GM12878 (cell line): ENCODE results near the gene ROR2. TPM values are rescaled to one million over a fixed set of nuclear protein-coding genes. Genes with fewer than 3 reads are reported as not detected.
A peak's percentile ranks its signal among the peaks of the same experiment; 100 is the strongest.

ENCODE experiments used
- ATAC-seq: fragments of 200-7000 bp; cut with Tn5 transposase; 3 replicates; pipeline ENCODE4 v1.9.1; 2020; ENCODE audit warnings: mild to moderate bottlenecking, moderate library complexity
- BruUV-seq: library from RNA; stranded (reverse); fragments of 400-500 nt; replicated peaks from 2 replicates; lab custom pipeline; 2021; lab: Mats Ljungman, UMichigan
- CTCF ChIA-PET: fragments of 300-600 bp; sonication (Branson Sonifier 250); formaldehyde crosslinking; extraction: SDS; loops from one replicate; lab custom pipeline; 2021; ENCODE audit warnings: inconsistent platforms; lab: Yijun Ruan, JAX
- POLR2A ChIA-PET: fragments of 350-600 bp; formaldehyde crosslinking; extraction: SDS; loops from one replicate; lab custom pipeline; 2021; ENCODE audit warnings: inconsistent platforms; lab: Charles Lee
- RAD21 ChIA-PET: fragments of 300-600 bp; sonication (Branson Sonifier 250); formaldehyde crosslinking; loops from one replicate; lab custom pipeline; 2023; ENCODE audit warnings: antibody characterized with exemption; ENCODE audit not compliant: unreplicated experiment; lab: Charles Lee
- SMC1A ChIA-PET: fragments of 300-600 bp; sonication (Branson Sonifier 250); formaldehyde crosslinking; loops from one replicate; lab custom pipeline; 2023; ENCODE audit not compliant: unreplicated experiment, uncharacterized antibody; lab: Charles Lee
- DNase-seq: peaks from one replicate; pipeline ENCODE4 v3.0.0-alpha.2; 2011; ENCODE audit warnings: low read depth, low spot score
- FAIRE-seq: peaks from 3 replicates; lab custom pipeline; 2011; peaks lifted over from hg19 to GRCh38; lab: Jason Lieb, UNC
- H2AFZ ChIP-seq: 2 replicates; pipeline ENCODE4 v1.6.0; 2011; ENCODE audit warnings: low read depth, low read length, control low read depth; ENCODE audit not compliant: control insufficient read depth
- H3K27ac ChIP-seq: 2 replicates; pipeline ENCODE4 v1.5.1; 2011; ENCODE audit warnings: control low read depth; ENCODE audit not compliant: control insufficient read depth, insufficient read depth
- H3K27me3 ChIP-seq, 2 experiments: replicated peaks in 1 of 2; 2 replicates each; pipeline versions ENCODE4 v1.6.0 to v1.6.1; 2011; ENCODE audit warnings: low read length in 1 of 2; ENCODE audit not compliant: control insufficient read depth in 2 of 2, insufficient read depth in 2 of 2
- H3K36me3 ChIP-seq, 2 experiments: 2 replicates each; pipeline ENCODE4 v1.5.1; 2011; ENCODE audit warnings: low read length in 1 of 2; ENCODE audit not compliant: control insufficient read depth in 2 of 2, insufficient read depth in 2 of 2
- H3K4me1 ChIP-seq: 2 replicates; pipeline ENCODE4 v1.6.1; 2011; ENCODE audit warnings: mild to moderate bottlenecking, low read length, moderate library complexity, mixed read lengths; ENCODE audit not compliant: control insufficient read depth, insufficient read depth
- H3K4me2 ChIP-seq: 2 replicates; pipeline ENCODE4 v1.6.0; 2011; ENCODE audit warnings: control low read depth; ENCODE audit not compliant: control insufficient read depth, insufficient read depth
- H3K4me3 ChIP-seq: fragments of 200-600 bp; sonication (generic); 2 replicates; pipeline ENCODE4 v1.5.1; 2016
- H3K79me2 ChIP-seq: 2 replicates; pipeline ENCODE4 v1.6.0; 2011; ENCODE audit warnings: low read length; ENCODE audit not compliant: control insufficient read depth, insufficient read depth
- H3K9ac ChIP-seq: 2 replicates; pipeline ENCODE4 v1.8.0; 2011; ENCODE audit warnings: low read length, control low read depth, mixed read lengths; ENCODE audit not compliant: control insufficient read depth, insufficient read depth
- H3K9me3 ChIP-seq: replicated peaks from 3 replicates; pipeline ENCODE4 v1.5.1; 2011; ENCODE audit warnings: mild to moderate bottlenecking, low read length; ENCODE audit not compliant: control insufficient read depth, insufficient read depth
- H4K20me1 ChIP-seq: 2 replicates; pipeline ENCODE4 v1.6.0; 2011; ENCODE audit not compliant: control insufficient read depth, insufficient read depth
- CTCF ChIP-seq, 3 experiments: IDR thresholded peaks in 2 of 3; conservative IDR thresholded peaks in 1 of 3; 2 replicates each; pipeline ENCODE4 v1.5.1; 2011; ENCODE audit warnings: low read depth in 3 of 3, low read length in 3 of 3, mild to moderate bottlenecking in 3 of 3, control low read depth in 2 of 3, moderate library complexity in 2 of 3, inconsistent platforms in 1 of 3, mixed read lengths in 1 of 3; ENCODE audit not compliant: control insufficient read depth in 2 of 3, insufficient read depth in 1 of 3; ENCODE audit errors: extremely low read depth in 1 of 3
- EED ChIP-seq: sonication (generic); IDR thresholded peaks from 2 replicates; pipeline ENCODE4 v1.6.1; 2016; ENCODE audit warnings: antibody characterized with exemption, low read depth
- RAD21 ChIP-seq: IDR thresholded peaks from 2 replicates; pipeline ENCODE4 v1.6.1; 2011; ENCODE audit warnings: mild to moderate bottlenecking, low read depth, low read length, moderate library complexity; ENCODE audit not compliant: insufficient read depth
- SIX5 ChIP-seq: IDR thresholded peaks from 2 replicates; pipeline ENCODE4 v1.6.1; 2011; ENCODE audit warnings: mild to moderate bottlenecking, low read depth, low read length, moderate library complexity; ENCODE audit not compliant: severe bottlenecking
- SMC3 ChIP-seq: IDR thresholded peaks from 2 replicates; pipeline ENCODE4 v1.6.1; 2011; ENCODE audit warnings: low read length, improper control_type of control experiment, borderline replicate concordance
- USF2 ChIP-seq: IDR thresholded peaks from 2 replicates; pipeline ENCODE4 v1.6.1; 2011; ENCODE audit warnings: low read depth, low read length, improper control_type of control experiment, borderline replicate concordance
- ZNF274 ChIP-seq: IDR thresholded peaks from one replicate; pipeline ENCODE4 v1.8.0; 2011; ENCODE audit not compliant: insufficient read length, insufficient read depth
- WGBS: methylation state at CpG from one replicate; pipeline ENCODE4 v1.1.6; 2016; ENCODE audit warnings: low lambda C conversion rate; ENCODE audit not compliant: insufficient replicate concordance, insufficient coverage; ENCODE audit errors: missing lambda C conversion rate; 5-methylcytosine and 5-hydroxymethylcytosine counted together
- in situ Hi-C: fragments of 300-500 bp; cut with MboI; formaldehyde crosslinking; loops from 9 replicates; pipeline ENCODE4 v1.14.3; 2018; ENCODE audit warnings: mixed read lengths
- intact Hi-C: fragments of 100-400 bp; cut with micrococcal nuclease; formaldehyde crosslinking; loops from one replicate; pipeline ENCODE4 v1.14.2; 2022; ENCODE audit not compliant: unreplicated experiment
- polyA plus RNA-seq, 11 experiments: library from polyadenylated mRNA; depleted of rRNA in 4 of 11; unstranded in 6 of 11; stranded (reverse) in 5 of 11; fragments of >200 nt; fragmentation: Nextera tagmentation in 4 of 11; fragmentation: Illumina TruSeq in 1 of 11; extraction: Ambion mirVana in 4 of 11; extraction: Trizol in 1 of 11; gene quantifications; 1 replicate in 1 of 11; 2 replicates in 10 of 11; pipeline versions ENCODE4 v1.2.1 to v1.2.3, GENCODE V29; 2011 to 2016; ENCODE audit warnings: inconsistent platforms in 2 of 11, missing spikeins in 2 of 11, low read depth in 1 of 11
- total RNA-seq, 4 experiments: library from RNA; depleted of rRNA in 3 of 4; stranded (reverse); fragments of >200 nt in 3 of 4; fragmentation: Illumina TruSeq in 1 of 4; extraction: Trizol in 1 of 4; gene quantifications; 2 replicates each; pipeline versions ENCODE4 v1.2.1 to v1.2.3, GENCODE V29; 2013 to 2021

Gene ROR2
- total and polyA plus RNA-seq, 10 of the 15 experiments (the other 5 are each of a cell fraction or from before 2014, with no cell fraction given), result 0.03 to 0.05 TPM; not detected in 8

GRCh38 chr9:91659529-91660495, 290.2 kb downstream of the ROR2 start:
- Histone ChIP-seq H3K27me3 (peaks cover 4% of the 10 kb centered on the region in 2 experiments), H4K20me1 (no peaks in the 10 kb centered on the region), H3K9me3 (no peaks in the 10 kb centered on the region), H3K4me1 (no peaks in the 10 kb centered on the region), H3K4me3 (no peak overlapping the region), H3K27ac (no peak overlapping the region), H3K9ac (no peak overlapping the region), H2AFZ (no peak overlapping the region), H3K36me3 (no peaks in the 10 kb centered on the region), H3K79me2 (no peaks in the 10 kb centered on the region), H3K4me2 (no peak overlapping the region)
- TF ChIP-seq RAD21 (peak; percentile 35), EED (no peak), SMC3 (no peak), USF2 (no peak), SIX5 (no peak), CTCF (IDR thresholded peaks at IDR 0.05 in 2 of 3, conservative IDR thresholded peaks at IDR 0.05 in 1 of 3; ENCODE audit: control insufficient read depth in 2 of 3, extremely low read depth in 1 of 3, insufficient read depth in 1 of 3, low read depth in 3 of 3, low read length in 3 of 3) (peak; percentile 13 to 40 (median 18); a peak in 3 of 6 replicates), ZNF274 (no peak)
- in situ Hi-C loops, result no loop called here
- peak; percentile 46; the same call in 1 of the 3 replicates for ATAC-seq
- BruUV-seq, result no TSS peak
- peak; percentile 31 for FAIRE-seq
- RAD21 ChIA-PET, result no interaction called here
- CTCF ChIA-PET, result interaction anchor here (0.8 kb wide), 1 partner anchor 67 kb away, joined by 4 read pairs; no protein-coding TSS in a partner anchor
- 69% methylated on average over 6 of the region's 6 CpGs for WGBS
- DNase-seq, result no peak
- POLR2A ChIA-PET, result no interaction called here
- SMC1A ChIA-PET, result interaction anchor here (0.6 to 1.6 kb wide), 4 partner anchors 11 to 744 kb away, joined by 3 read pairs; no protein-coding TSS in a partner anchor
- intact Hi-C loops, result loop anchor here (5.0 kb wide), 1 partner anchor 67 kb away; no protein-coding TSS in a partner anchor
